Stimulated activated CD4-positive, alpha-beta T cell treated with anti-CD3 and anti-CD28 coated beads, Interleukin-1b, Interleukin-23, amount 100 ng/mL, for 24 hours (primary cell): ENCODE data around the gene SLN.
"Not testable (repeated sequence)": the region's sequence is repeated elsewhere in the genome, so short reads cannot be mapped to it uniquely, and the experiment has no call there.

Experiments
- DNase-seq, 4 experiments: peaks; one replicate each; pipeline ENCODE4 v3.0.0-alpha.2; 2020; ENCODE audit warnings: low read depth in 4 of 4, low spot score in 1 of 4

The SLN gene

GRCh38 chr11:107711861-107712755 lies at the start of gene SLN:
TSS of gene SLN (minus strand) at chr11:107712056.
- DNase-seq = no peak

DNA sequence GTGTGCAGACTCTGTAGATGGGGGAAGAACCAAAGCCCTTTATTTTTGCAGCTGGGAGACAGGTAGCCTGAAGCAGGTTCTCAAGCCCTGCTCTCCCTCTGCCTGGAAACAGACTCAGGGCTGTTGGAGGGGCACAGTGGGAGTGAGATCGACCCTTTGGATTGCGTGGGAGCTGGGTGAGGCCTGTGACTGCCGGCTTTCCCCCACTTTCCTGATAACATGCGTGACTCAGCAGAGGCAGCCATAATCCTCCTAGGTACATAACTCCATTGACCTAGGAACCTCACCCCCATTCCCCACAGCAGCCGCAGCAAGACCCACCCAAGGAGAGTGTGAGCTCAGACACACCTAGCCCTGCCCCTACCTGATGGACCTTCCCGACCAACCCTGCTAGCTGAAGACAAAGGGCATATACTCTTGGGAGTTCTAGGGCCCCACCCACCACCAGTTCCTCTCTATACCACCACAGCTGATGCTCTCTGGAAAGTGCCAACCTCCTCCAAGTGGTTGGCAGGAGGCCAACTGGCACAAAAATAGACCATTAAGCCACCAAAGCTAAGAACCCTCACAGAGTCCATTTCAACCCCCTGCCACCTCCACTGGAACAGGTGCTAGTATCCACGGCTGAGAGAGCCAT lies 47.0 kb upstream of the SLN start:
- DNase-seq = not testable (repeated sequence)

DNA sequence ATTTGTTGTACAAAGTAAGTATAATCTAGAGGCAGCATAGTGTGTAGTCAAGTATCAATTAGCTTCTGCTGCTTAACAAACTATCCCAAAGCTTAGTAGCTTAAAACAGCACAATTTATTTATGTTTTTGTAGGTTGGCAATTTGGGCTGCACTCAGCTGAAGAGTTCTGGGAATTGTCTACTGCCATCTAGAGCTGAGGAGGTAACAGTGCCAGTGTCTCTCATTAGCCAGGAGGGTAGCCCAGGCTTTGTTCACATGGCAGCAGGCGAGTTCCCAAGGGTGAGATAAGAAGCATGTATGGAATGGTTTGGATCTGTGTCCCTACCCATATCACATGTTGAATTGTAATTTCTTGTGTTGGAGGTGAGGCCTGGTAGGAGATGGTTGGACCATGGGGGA lies 45.8 kb upstream of the SLN start:
- DNase-seq = no peak

- DNase-seq = no peak
Measured at GRCh38 chr11:107756553-107756952, 44.7 kb upstream of the SLN start.

- no peak for DNase-seq
Measured at GRCh38 chr11:107752949-107753822, 41.3 kb upstream of the SLN start.

DNA sequence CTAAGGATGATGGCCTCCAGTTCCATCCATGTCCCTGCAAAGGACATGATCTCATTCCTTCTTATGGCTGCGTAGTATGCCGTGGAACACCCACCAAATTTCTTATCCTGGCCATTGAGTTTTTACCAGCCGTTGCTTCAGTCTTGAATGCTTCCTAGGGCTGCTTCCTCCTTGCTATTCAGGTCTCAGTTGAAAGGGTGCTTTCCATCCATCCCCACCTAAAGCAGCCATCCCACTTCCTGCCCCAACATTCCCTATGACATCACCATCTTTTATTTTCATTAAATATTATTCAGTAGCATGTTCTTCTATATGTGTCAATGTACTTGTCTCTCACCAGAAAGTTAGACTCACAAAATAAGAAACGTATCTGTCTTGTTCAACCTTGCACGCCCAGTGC lies 40.7 kb upstream of the SLN start:
- no peak for DNase-seq

DNA sequence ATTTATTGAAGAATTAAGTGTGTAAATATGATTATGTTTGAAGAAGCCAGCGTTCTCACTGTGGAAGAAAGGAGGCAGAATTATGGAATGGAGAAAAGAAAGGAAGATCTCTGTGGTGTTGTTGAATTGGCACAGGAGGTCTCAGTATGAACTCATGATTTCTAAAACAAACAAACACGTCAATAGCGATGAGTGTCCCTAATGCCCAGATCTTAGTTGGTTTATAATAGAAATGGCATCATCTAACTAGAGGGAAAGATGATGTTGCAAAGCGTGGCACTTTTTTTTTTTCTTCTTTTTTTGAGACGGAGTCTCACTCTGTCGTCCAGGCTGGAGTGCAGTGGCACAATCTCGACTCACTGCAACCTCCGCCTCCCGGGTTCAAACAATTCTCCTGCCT lies 39.2 kb upstream of the SLN start:
- no peak for DNase-seq

DNA sequence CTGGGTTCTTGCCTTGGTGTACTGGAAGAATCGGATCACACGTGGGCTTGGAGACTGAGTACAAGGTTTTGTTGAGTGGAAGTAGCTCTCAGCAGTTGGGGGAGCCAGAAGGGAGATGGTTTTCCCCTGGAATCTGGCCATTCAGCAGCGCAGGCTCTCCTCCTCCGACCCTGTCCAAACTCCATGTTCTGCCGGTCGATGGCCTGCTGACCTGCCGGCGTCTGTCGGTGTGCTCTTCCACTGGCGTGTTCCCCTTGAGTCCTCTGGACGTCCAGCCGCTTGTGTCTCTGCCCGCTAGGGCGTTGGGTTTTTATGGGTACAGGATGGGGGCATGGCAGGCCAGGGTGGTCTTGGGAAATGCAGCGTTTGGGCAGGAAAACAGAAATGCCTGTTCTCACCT lies 38.5 kb upstream of the SLN start:
- DNase-seq = no peak

- no peak for DNase-seq
Measured at GRCh38 chr11:107747622-107748021, 35.8 kb upstream of the SLN start.

DNA sequence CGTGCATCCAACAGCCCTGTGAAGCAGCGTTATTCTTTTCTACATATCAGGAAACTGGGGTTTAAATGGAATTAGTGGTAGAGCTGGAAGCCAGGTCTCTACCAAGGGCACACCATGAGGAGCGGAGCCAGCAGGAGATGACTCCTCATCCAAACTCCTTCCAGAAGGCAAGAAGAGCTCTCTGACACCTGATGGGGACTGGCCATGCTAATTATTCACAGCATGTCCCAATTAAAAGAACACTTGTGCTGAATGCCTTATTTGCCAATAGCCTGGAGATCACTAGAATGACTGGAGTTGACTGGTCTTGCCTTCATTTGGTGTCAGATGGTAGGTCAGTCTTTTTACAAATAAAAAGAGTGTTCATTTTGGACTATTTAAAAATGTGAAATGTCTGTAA lies 32.9 kb upstream of the SLN start:
- no peak for DNase-seq

GRCh38 chr11:107743191-107743590 lies 31.3 kb upstream of the SLN start:
- DNase-seq = no peak

DNA sequence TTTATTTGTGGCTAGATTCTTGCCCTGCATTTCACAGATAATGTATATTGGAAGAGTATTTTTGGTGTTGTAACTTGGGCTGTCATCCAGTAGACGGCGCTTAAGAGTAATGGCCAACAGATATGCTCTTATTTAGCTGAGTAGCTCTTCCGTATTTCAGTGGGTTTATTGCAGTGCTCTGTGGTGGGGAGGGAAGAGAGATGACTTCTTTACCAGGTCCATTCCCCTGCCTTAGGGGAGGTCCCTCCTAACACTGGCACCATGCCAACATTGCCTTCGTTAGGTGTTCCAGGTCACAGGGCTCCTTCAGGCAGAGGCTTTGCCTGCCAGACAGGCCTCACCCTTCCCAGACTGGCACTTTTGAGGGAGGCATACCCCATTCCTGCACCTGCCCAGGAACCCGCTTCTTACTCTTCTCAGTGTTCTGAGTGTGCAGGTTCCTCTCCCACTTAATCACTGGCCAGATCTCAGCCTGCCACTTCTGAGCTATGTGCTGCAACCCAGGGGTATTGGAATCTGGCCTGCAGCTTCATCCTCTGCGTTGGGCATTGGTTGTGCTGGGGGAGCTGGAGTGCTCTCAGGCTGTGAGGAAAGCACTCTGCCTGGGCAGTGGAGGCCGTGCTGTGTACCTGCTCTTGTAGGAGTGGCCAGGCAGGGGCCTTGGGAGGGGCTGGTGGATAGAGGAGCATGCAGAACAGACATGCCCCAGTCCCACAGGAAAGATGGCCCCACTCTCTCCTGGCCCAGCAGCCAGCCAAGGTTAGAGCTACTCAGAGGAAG lies 29.4 kb upstream of the SLN start:
- no peak for DNase-seq

DNA sequence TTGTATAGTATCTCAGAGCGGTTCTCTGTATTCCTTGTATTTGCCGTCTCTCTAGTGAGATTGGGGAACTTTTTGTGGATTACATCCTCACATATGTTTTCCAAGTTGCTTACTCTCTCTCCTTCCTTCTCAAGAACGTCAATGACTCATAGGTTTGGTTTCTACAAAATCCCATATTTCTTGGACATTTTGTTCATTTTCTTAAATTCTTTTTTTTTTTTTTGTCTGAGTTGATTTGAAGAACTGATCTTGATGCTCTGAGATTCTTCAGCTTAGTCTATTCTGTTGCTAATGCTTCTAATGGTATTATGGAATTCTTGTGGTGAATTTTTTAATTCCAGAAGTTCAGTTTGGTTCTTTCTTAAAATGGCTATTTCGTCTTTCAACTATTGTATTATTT lies 28.4 kb upstream of the SLN start:
- no peak for DNase-seq

DNA sequence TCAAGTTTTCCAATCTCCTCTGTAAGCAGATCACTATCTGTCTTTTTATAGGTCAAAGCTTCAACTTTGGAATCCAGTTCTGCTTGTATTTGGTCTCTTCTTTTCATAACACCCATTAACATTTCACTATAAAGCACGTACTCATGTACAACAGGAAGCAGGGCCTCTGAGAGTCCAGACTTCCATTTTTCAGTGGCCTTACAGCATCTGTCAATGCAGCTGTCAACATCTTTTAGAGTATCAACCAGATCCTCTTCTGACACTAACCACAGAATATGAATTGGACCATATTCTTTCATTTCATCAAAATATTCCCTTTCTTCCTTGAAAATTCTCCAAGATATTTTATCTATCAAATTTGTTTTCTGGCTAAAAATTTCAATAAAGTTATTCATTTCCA lies 24.7 kb upstream of the SLN start:
- DNase-seq = no peak

- no peak for DNase-seq
Measured at GRCh38 chr11:107733518-107733917, 21.7 kb upstream of the SLN start.

- DNase-seq = no peak
Measured at GRCh38 chr11:107732689-107733051, 20.8 kb upstream of the SLN start.

GRCh38 chr11:107731941-107732688 lies 20.3 kb upstream of the SLN start:
- DNase-seq = no peak

DNA sequence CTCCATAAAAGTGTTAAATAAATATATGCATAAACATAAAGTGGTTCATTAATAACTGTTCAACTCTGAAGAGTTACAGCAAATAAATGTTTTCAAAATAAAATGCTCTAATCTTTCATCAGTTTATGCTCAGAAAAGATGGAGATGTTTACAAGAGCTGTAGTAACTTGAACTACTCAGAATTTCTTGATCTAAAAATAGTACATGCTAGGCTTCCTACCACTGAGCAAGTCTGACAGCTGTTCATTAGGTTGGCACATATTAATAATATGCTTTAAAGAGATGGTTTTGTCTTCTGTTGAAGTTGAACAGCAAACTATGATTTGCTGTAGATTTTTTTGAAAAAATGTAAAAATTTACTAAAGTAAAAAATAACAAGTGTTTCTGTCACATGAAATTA lies 10.8 kb upstream of the SLN start:
- DNase-seq = no peak

DNA sequence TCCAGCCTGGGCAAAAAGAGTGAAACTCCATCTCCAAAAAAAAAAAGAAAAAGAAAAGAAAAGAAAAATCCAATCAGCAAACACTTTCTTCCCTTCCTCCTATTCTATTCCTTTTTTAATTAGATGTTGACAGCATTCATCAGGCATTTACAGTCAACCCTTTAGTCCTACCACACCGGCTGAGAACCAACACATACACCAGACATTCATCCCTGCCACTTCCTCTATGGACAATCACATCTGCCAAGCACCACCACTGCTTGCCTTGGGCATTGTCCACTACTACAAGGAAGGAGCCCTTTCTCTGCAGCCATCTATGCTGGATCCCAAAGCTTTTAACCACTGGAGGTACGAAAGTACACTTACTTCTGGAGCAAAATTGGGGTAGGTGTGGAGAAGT lies 9.4 kb upstream of the SLN start:
- no peak for DNase-seq

DNA sequence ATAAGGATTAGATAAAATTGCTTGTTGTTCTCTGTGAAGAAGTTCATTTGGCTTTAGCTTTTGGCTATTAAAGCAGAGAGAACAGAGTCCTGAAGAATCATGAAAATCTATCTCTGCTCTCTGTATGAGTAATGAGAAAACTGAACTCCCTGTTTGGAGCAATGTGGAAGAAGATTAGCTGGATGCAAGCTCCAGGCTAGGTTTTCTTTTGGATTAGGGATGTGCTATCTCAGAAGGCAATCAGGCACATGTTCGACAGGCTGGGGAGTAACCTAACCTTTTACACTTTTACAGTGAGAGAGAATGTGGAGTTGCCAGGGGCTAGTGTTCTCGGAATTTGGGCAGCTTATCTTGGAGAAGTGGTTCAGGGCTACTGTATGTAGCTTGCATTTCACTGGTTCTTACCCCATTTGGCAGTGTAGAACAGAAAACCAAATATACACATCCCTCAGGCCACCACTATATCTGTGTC lies 8.5 kb upstream of the SLN start:
- DNase-seq = no peak
